ENCODE measurements around the gene CDS2. TPM values are rescaled to one million over a fixed set of nuclear protein-coding genes. Genes with fewer than 3 reads are reported as not detected.
A peak's percentile ranks its signal among the peaks of the same experiment; 100 is the strongest.

Gene CDS2
- total RNA-seq, 1 experiment from 2014 or later = 18.3 TPM

- in situ Hi-C loops (cut with HindIII; ENCODE audit: low pct_unique_long_range_greater_than_20kb, low sequenced_read_pairs) = no loop called here
- no peak for DNase-seq (ENCODE audit: low read depth)
These were observed 9.9 kb upstream of the CDS2 start for GRCh38 chr20:5116875-5117274.

GRCh38 chr20:5118220-5119142 lies 8.3 kb upstream of the CDS2 start:
- in situ Hi-C loops (cut with HindIII; ENCODE audit: low pct_unique_long_range_greater_than_20kb, low sequenced_read_pairs) = no loop called here
- no peak for DNase-seq (ENCODE audit: low read depth)

- no peak for DNase-seq (ENCODE audit: low read depth)
- in situ Hi-C loops (cut with HindIII; ENCODE audit: low pct_unique_long_range_greater_than_20kb, low sequenced_read_pairs) = no loop called here
These were observed 7.7 kb upstream of the CDS2 start for GRCh38 chr20:5119143-5119434.

GRCh38 chr20:5119435-5120184 lies 7.2 kb upstream of the CDS2 start, which contains the start of gene PCNA:
PCNA (minus strand) TSS chr20:5119958; CDS start chr20:5119798, 160 bp downstream.
- peak; percentile 98 for DNase-seq (ENCODE audit: low read depth)
- in situ Hi-C loops (cut with HindIII; ENCODE audit: low pct_unique_long_range_greater_than_20kb, low sequenced_read_pairs) = no loop called here

GRCh38 chr20:5120185-5120476 lies 6.7 kb upstream of the CDS2 start:
- in situ Hi-C loops (cut with HindIII; ENCODE audit: low pct_unique_long_range_greater_than_20kb, low sequenced_read_pairs) = no loop called here
- DNase-seq (ENCODE audit: low read depth) = no peak

GRCh38 chr20:5122873-5123260 lies 3.9 kb upstream of the CDS2 start:
- DNase-seq (ENCODE audit: low read depth) = no peak
- in situ Hi-C loops (cut with HindIII; ENCODE audit: low pct_unique_long_range_greater_than_20kb, low sequenced_read_pairs) = no loop called here

- in situ Hi-C loops (cut with HindIII; ENCODE audit: low pct_unique_long_range_greater_than_20kb, low sequenced_read_pairs) = no loop called here
- peak; percentile 58 for DNase-seq (ENCODE audit: low read depth)
These were observed 523 bp downstream of the CDS2 start for GRCh38 chr20:5127204-5127858.

- in situ Hi-C loops (cut with HindIII; ENCODE audit: low pct_unique_long_range_greater_than_20kb, low sequenced_read_pairs) = no loop called here
- no peak for DNase-seq (ENCODE audit: low read depth)
These were observed 1.1 kb downstream of the CDS2 start for GRCh38 chr20:5127859-5128424.

GRCh38 chr20:5128886-5129285 lies 2.1 kb downstream of the CDS2 start:
- DNase-seq (ENCODE audit: low read depth) = no peak
- in situ Hi-C loops (cut with HindIII; ENCODE audit: low pct_unique_long_range_greater_than_20kb, low sequenced_read_pairs) = no loop called here

- in situ Hi-C loops (cut with HindIII; ENCODE audit: low pct_unique_long_range_greater_than_20kb, low sequenced_read_pairs) = no loop called here
- DNase-seq (ENCODE audit: low read depth) = no peak
These were observed 4.7 kb downstream of the CDS2 start for GRCh38 chr20:5131502-5131901.

- in situ Hi-C loops (cut with HindIII; ENCODE audit: low pct_unique_long_range_greater_than_20kb, low sequenced_read_pairs) = no loop called here
- no peak for DNase-seq (ENCODE audit: low read depth)
These were observed 7.2 kb downstream of the CDS2 start for GRCh38 chr20:5133998-5134397.

GRCh38 chr20:5135363-5136012 lies 8.7 kb downstream of the CDS2 start:
- in situ Hi-C loops (cut with HindIII; ENCODE audit: low pct_unique_long_range_greater_than_20kb, low sequenced_read_pairs) = no loop called here
- no peak for DNase-seq (ENCODE audit: low read depth)

GRCh38 chr20:5136096-5136495 lies 9.3 kb downstream of the CDS2 start:
- DNase-seq (ENCODE audit: low read depth) = no peak
- in situ Hi-C loops (cut with HindIII; ENCODE audit: low pct_unique_long_range_greater_than_20kb, low sequenced_read_pairs) = no loop called here

GRCh38 chr20:5140195-5140594 lies 13.4 kb downstream of the CDS2 start:
- DNase-seq (ENCODE audit: low read depth) = no peak
- in situ Hi-C loops (cut with HindIII; ENCODE audit: low pct_unique_long_range_greater_than_20kb, low sequenced_read_pairs) = no loop called here

- in situ Hi-C loops (cut with HindIII; ENCODE audit: low pct_unique_long_range_greater_than_20kb, low sequenced_read_pairs) = no loop called here
- no peak for DNase-seq (ENCODE audit: low read depth)
These were observed 14.8 kb downstream of the CDS2 start for GRCh38 chr20:5141615-5142014.

- in situ Hi-C loops (cut with HindIII; ENCODE audit: low pct_unique_long_range_greater_than_20kb, low sequenced_read_pairs) = no loop called here
- no peak for DNase-seq (ENCODE audit: low read depth)
These were observed 17.0 kb downstream of the CDS2 start for GRCh38 chr20:5143851-5144250.

- in situ Hi-C loops (cut with HindIII; ENCODE audit: low pct_unique_long_range_greater_than_20kb, low sequenced_read_pairs) = no loop called here
These were observed 18.7 kb downstream of the CDS2 start for GRCh38 chr20:5145365-5146098.

GRCh38 chr20:5146099-5146668 lies 19.4 kb downstream of the CDS2 start:
- no peak for DNase-seq (ENCODE audit: low read depth)
- in situ Hi-C loops (cut with HindIII; ENCODE audit: low pct_unique_long_range_greater_than_20kb, low sequenced_read_pairs) = no loop called here

More at GRCh38 chr20:5145365-5146098, 18.7 kb downstream of the CDS2 start:
- no peak for DNase-seq (ENCODE audit: low read depth)

All from Caki2 (cell line).